Fibroblast of villous mesenchyme (primary cell): ENCODE measurements around the gene RPS6KA2. TPM values are rescaled to one million over a fixed set of nuclear protein-coding genes. Genes with fewer than 3 reads are reported as not detected.

Experiments
- DNase-seq: peaks from one replicate; pipeline ENCODE4 v3.0.0-alpha.2; 2010; ENCODE audit warnings: low read depth
- H3K4me3 ChIP-seq: 2 replicates; pipeline ENCODE4 v1.5.1; 2011; ENCODE audit warnings: low read depth, mild to moderate bottlenecking, low read length
- total RNA-seq: library from RNA; depleted of rRNA; stranded (reverse); fragments of >200 nt; gene quantifications from 2 replicates; pipeline ENCODE4 v1.2.3, GENCODE V29; 2012
- TF ChIP-seq, protein P1 (sequence below): IDR thresholded peaks from 2 replicates; pipeline ENCODE4 v1.5.1; 2012; ENCODE audit warnings: low read depth, mild to moderate bottlenecking, low read length; ENCODE audit not compliant: insufficient read depth

Gene RPS6KA2
- total RNA-seq, 1 donor, result 15.5 TPM

DNA sequence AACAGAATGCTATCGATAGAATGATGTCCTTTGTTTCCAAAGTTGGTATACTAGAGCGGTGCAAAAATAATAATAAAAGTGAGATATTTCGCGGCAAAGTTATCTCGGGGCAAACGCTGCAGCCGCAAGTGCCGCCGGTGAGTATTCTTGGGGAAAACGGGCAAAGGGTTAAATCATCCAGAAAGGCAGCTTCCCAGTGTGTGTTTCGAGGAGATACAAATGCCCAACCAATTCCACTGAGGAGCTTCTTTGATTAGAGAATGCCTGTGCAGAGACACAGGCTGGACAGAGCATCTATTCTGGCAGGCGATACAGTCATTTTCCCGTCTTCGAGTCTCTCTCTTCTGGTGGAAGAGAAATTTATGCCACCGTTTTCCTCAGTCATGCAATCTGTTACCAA, 186.3 kb downstream of the RPS6KA2 start:
- H3K4me3 ChIP-seq, result no peak overlapping the region
- DNase-seq, result no peak
- TF ChIP-seq, protein P1, sequence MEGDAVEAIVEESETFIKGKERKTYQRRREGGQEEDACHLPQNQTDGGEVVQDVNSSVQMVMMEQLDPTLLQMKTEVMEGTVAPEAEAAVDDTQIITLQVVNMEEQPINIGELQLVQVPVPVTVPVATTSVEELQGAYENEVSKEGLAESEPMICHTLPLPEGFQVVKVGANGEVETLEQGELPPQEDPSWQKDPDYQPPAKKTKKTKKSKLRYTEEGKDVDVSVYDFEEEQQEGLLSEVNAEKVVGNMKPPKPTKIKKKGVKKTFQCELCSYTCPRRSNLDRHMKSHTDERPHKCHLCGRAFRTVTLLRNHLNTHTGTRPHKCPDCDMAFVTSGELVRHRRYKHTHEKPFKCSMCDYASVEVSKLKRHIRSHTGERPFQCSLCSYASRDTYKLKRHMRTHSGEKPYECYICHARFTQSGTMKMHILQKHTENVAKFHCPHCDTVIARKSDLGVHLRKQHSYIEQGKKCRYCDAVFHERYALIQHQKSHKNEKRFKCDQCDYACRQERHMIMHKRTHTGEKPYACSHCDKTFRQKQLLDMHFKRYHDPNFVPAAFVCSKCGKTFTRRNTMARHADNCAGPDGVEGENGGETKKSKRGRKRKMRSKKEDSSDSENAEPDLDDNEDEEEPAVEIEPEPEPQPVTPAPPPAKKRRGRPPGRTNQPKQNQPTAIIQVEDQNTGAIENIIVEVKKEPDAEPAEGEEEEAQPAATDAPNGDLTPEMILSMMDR, result no peak

DNA sequence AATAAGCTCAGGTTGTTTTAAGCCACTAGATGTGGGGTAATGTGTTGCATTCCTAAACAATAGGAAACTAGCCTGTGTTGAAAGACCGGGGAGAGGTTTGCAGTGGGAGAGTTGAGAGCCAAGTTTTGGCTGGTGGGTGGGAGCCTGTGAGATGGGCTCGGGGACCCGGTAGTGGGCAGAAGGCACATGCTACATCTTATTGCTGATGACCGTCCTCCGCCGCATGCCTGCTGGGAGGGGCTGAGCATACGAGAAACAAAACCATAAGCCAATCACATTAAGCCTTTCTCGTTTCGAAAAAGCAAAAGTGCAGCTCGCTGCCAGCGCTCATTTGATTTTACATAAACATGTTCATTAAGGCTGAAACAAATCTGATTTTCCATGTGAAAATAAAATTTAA, 186.9 kb downstream of the RPS6KA2 start:
- TF ChIP-seq, protein P1, result no peak
- no peak overlapping the region for H3K4me3 ChIP-seq
- no peak for DNase-seq

DNA sequence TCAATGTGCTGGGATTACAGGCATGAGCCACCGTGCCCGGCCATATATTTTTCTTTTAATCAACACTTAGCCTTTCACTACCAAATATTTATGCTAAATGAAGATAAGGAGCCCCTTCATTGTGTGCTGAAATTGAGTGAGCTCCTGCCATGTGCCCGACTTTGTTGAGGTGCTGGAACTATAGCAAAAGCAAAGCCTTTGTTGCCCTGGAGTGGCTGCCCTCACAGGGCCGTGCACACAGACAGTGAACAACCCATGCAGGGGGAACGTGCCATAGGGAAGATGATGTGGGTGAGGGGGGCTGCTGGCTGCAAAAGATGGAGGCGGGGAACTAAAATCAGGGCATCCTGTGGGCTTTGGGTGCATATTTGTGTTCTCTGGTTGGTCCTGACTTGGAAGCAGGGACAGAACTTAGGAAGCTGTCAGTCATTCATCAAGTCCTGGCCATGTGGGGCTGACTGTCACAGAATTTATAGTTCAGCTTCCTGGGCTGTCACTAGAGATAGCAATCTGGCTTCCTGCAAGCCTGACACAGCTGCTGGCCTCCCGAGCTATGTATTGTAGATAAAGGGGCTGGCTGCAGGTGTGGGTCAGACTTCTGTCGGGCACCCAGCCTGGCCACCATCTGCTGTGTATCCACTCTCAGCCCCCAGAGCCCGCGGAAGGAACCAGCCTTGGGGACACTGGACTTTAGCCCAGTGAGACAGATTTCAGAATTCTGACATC, 187.5 kb downstream of the RPS6KA2 start:
- no peak overlapping the region for H3K4me3 ChIP-seq
- TF ChIP-seq, protein P1, result no peak
- DNase-seq, result no peak

DNA sequence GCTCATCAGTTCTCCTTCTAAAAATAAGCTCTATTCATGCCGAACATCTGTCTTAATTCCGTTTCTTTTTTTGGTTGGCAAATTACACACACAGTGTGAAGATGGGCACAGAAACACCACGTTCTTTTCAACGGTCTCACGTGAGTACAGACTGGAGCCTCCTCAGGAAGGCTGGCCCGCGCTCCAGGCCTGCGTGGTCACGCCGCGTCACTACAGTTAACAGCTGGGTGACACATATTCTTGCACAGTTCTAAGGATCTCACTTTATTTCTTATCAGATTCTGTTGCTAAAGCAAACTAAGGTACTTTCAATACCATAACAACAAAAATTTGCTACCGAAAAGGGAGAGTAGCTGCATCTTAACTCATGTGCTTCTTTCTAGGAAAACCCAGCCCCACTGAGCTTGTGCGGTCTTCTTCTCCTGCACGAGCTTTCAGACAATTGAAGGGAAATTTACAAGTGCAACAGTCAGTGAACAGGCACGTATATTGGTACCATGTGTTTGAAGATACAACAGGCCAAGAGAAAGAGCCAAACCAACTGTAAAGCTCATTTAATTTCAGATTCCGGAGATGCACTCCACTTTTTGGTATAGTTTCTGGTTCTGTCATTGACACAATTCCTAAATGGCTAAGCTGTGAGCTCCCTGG, 188.7 kb downstream of the RPS6KA2 start:
- TF ChIP-seq, protein P1, result no peak
- DNase-seq, result no peak
- no peak overlapping the region for H3K4me3 ChIP-seq

DNA sequence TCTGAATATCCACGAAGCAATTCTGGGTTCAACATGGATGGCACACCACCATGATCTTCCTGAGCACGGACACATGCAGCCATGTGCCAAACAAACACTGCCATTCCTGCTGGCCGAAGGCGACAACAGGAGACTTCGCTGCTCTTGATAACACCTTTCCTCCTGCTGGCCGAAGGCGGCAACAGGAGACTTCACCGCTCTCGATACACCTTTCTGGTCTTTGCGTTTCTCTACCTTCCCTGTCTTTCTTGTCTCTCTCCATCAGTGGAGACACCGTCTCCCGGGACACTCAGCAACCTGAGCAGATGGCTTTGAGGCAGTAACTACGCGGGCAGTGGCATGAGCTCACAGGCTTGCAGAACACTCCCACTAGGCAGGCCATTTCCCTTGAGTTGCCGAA, 189.4 kb downstream of the RPS6KA2 start:
- no peak for DNase-seq
- TF ChIP-seq, protein P1, result no peak
- H3K4me3 ChIP-seq, result no peak overlapping the region

DNA sequence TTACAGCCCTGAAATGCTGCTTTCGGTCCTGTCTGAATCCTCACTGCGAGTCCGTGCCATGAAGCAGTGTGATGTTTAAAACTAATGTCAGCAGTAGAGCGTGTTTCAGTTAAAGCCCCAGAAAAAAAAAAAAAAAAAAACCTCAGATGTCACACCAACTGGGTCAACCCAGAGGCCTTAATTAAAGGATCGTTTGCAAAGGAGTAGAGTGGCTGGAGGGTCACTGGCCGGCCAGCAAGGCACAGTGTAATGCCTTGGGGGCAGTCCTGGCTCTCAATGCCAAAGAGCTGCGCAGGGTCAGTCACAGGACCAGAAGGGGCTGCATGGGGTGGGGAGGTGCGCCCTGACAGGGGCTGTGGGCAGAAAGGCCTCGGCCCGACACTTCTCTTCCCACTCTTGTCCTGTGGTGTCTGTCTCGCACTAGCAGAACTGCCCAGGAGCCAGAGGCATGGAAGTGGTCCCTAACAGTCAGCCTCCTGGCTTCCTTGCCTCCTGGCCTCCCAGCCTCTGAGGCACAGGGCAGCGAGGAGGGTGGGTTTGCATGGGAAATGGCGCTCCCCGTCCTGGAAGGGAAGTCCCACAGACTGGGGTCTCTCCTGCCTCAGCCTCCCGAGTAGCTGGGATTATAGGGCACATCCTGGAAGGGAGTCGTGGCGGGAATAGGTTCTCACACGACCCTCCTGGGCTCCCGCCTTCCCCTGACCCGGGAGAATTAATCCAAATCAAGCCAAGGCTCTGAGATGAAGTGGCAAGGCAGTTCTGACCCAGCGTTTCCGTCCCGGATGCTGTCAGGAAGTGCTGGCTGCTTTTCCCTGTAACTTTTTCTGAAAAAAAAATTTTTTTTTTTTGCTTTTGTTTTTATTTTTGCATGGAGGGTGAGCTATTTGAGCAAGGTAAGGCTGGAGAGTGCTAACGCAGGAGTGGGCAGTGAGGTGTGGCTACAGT, 190.6 kb downstream of the RPS6KA2 start:
- H3K4me3 ChIP-seq, result no peak overlapping the region
- DNase-seq, result no peak
- TF ChIP-seq, protein P1, result no peak
